ENCODE measurements around the gene TMPRSS11D. TPM values are rescaled to one million over a fixed set of nuclear protein-coding genes. Genes with fewer than 3 reads are reported as not detected.

Gene TMPRSS11D
- total RNA-seq, 1 experiment from 2014 or later, result not detected

- H3K79me2 ChIP-seq (ENCODE audit: insufficient read depth, low read length), result no peaks in the 10 kb centered on the region
- H3K4me1 ChIP-seq (ENCODE audit: control insufficient read depth in 1 of 2, insufficient read depth in 2 of 2, low read length in 2 of 2), result no peaks in the 10 kb centered on the region
- no peak overlapping the region for H3K4me3 ChIP-seq (replicated peaks in 1 of 2; ENCODE audit: low read depth in 1 of 2, low read length in 2 of 2)
- no peak overlapping the region for H3K9ac ChIP-seq (ENCODE audit: low read length)
- 0 out of 2 replicates have a peak, but pooled peaks cover 3% of the 10 kb centered on the region for H3K9me2 ChIP-seq (ENCODE audit: insufficient read depth)
- intact Hi-C loops (cut with micrococcal nuclease), result no loop called here
- H4K20me1 ChIP-seq (ENCODE audit: insufficient read depth), result no peaks in the 10 kb centered on the region
- RAD21 ChIA-PET (ENCODE audit: low non-redundant PET in 1 of 2, low total read pairs in 2 of 2, uncharacterized antibody in 2 of 2, unreplicated experiment in 2 of 2), result no interaction called here
- H2AFZ ChIP-seq (ENCODE audit: low read depth, low read length, poor library complexity, severe bottlenecking), result no peak overlapping the region
- H3K27ac ChIP-seq (ENCODE audit: low read depth, low read length), result no peak overlapping the region
- no peak overlapping the region for H3K4me2 ChIP-seq (ENCODE audit: low read length)
- TF ChIP-seq SIN3A (IDR thresholded peaks at IDR 0.05; ENCODE audit: low read depth), result no peak
- TF ChIP-seq EGR1 (IDR thresholded peaks at IDR 0.05; ENCODE audit: low read depth), result no peak
- TF ChIP-seq RAD21 (IDR thresholded peaks at IDR 0.05; ENCODE audit: low read depth), result no peak
- TF ChIP-seq FOSL1 (IDR thresholded peaks at IDR 0.05; ENCODE audit: low read depth), result no peak
- no peak for TF ChIP-seq ELF1 (IDR thresholded peaks at IDR 0.05; ENCODE audit: borderline replicate concordance, low read depth)
- no peak for TF ChIP-seq POLR2AphosphoS5 (IDR thresholded peaks at IDR 0.05; ENCODE audit: low read depth, low read length)
- TF ChIP-seq ZFX (IDR thresholded peaks at IDR 0.05), result no peak
- no peak for TF ChIP-seq MAX (IDR thresholded peaks at IDR 0.05)
- TF ChIP-seq CTCF (IDR thresholded peaks at IDR 0.05 in 2 of 3, conservative IDR thresholded peaks at IDR 0.05 in 1 of 3; ENCODE audit: borderline replicate concordance in 1 of 3, insufficient read depth in 1 of 3, low read depth in 2 of 3, low read length in 2 of 3), result no peak
- no peak for TF ChIP-seq ATF3 (IDR thresholded peaks at IDR 0.05)
- TF ChIP-seq SRF (IDR thresholded peaks at IDR 0.05; ENCODE audit: low read depth), result no peak
- TF ChIP-seq EZH2 (IDR thresholded peaks at IDR 0.05), result no peak
- no peak for TF ChIP-seq ZBTB33 (IDR thresholded peaks at IDR 0.05; ENCODE audit: extremely low read depth, insufficient replicate concordance, low read length)
- no TSS peak for BruUV-seq (replicated peaks)
- CTCF ChIA-PET, result no interaction called here
- DNase-seq (ENCODE audit: low read depth, low spot score), result no peak
- no peak for ATAC-seq
- POLR2A ChIA-PET, result no interaction called here
- no peaks in the 10 kb centered on the region for H3K9me3 ChIP-seq (ENCODE audit: control insufficient read depth in 1 of 2, insufficient read depth in 1 of 2, low read depth in 1 of 2, low read length in 2 of 2)
- H3K27me3 ChIP-seq (ENCODE audit: insufficient read depth, low read length), result no peaks in the 10 kb centered on the region
- no peaks in the 10 kb centered on the region for H3K36me3 ChIP-seq (ENCODE audit: control insufficient read depth in 1 of 2, insufficient read depth in 2 of 2, low read length in 2 of 2)
These were observed 30.5 kb downstream of the TMPRSS11D start for GRCh38 chr4:67853336-67853735.
